GM23338 (cell line): ENCODE measurements around the gene TCN2. TPM values are rescaled to one million over a fixed set of nuclear protein-coding genes. Genes with fewer than 3 reads are reported as not detected.
A peak's percentile ranks its signal among the peaks of the same experiment; 100 is the strongest.

Source experiments
- ATAC-seq: fragments of 200-7000 bp; cut with Tn5 transposase; 3 replicates; pipeline ENCODE4 v1.9.1; 2020
- DNase-seq: peaks from one replicate; pipeline ENCODE4 v3.0.0-alpha.2; 2015; ENCODE audit warnings: low spot score
- H2AFZ ChIP-seq: fragments of 200-600 bp; sonication (generic); 2 replicates; pipeline ENCODE4 v1.8.0; 2016; ENCODE audit warnings: antibody characterized with exemption, mild to moderate bottlenecking, moderate library complexity
- H3F3A ChIP-seq: fragments of 200-600 bp; sonication (generic); replicated peaks from 2 replicates; pipeline ENCODE4 v1.8.0; 2017; ENCODE audit warnings: antibody characterized with exemption, mixed run types, low read depth
- H3K27ac ChIP-seq: fragments of 200-600 bp; sonication (generic); 2 replicates; pipeline ENCODE4 v1.6.1; 2016; ENCODE audit warnings: low read depth
- H3K27me3 ChIP-seq: fragments of 200-600 bp; sonication (generic); 2 replicates; pipeline ENCODE4 v1.8.0; 2016; ENCODE audit warnings: mild to moderate bottlenecking, mixed run types, moderate library complexity; ENCODE audit not compliant: insufficient read depth
- H3K36me3 ChIP-seq: fragments of 200-600 bp; sonication (generic); 2 replicates; pipeline ENCODE4 v1.8.0; 2016; ENCODE audit warnings: mild to moderate bottlenecking; ENCODE audit not compliant: insufficient read depth
- H3K4me1 ChIP-seq: fragments of 200-600 bp; sonication (generic); 2 replicates; pipeline ENCODE4 v1.8.0; 2016; ENCODE audit warnings: mild to moderate bottlenecking, moderate library complexity; ENCODE audit not compliant: insufficient read depth
- H3K4me2 ChIP-seq: fragments of 200-600 bp; sonication (generic); 2 replicates; pipeline ENCODE4 v1.7.1; 2017; ENCODE audit warnings: mixed run types
- H3K4me3 ChIP-seq: fragments of 200-600 bp; sonication (generic); 2 replicates; pipeline ENCODE4 v1.6.1; 2016; ENCODE audit warnings: mixed run types
- H3K79me2 ChIP-seq: fragments of 200-600 bp; sonication (generic); replicated peaks from 2 replicates; pipeline ENCODE4 v1.8.0; 2017; ENCODE audit warnings: mild to moderate bottlenecking; ENCODE audit not compliant: insufficient read depth
- H3K9me2 ChIP-seq: fragments of 200-600 bp; sonication (generic); 2 replicates; pipeline ENCODE4 v1.8.0; 2017; ENCODE audit not compliant: insufficient read depth
- H4K20me1 ChIP-seq: fragments of 200-600 bp; sonication (generic); replicated peaks from 2 replicates; pipeline ENCODE4 v1.8.0; 2017; ENCODE audit warnings: mild to moderate bottlenecking; ENCODE audit not compliant: insufficient read depth
- H3K27ac Mint-ChIP-seq: 2 replicates; pipeline ENCODE4 v1.8.0; 2020; ENCODE audit warnings: inconsistent platforms, mild to moderate bottlenecking, moderate library complexity, mixed read lengths
- H3K27me3 Mint-ChIP-seq: 3 replicates; pipeline ENCODE4 v1.8.0; 2022; ENCODE audit warnings: low read depth, mild to moderate bottlenecking, moderate library complexity, mixed read lengths, inconsistent platforms; ENCODE audit not compliant: insufficient read depth, poor library complexity
- H3K36me3 Mint-ChIP-seq: 3 replicates; pipeline ENCODE4 v1.8.0; 2021; ENCODE audit warnings: low read depth, mild to moderate bottlenecking, inconsistent platforms, moderate library complexity, mixed read lengths
- H3K4me1 Mint-ChIP-seq: 3 replicates; pipeline ENCODE4 v1.8.0; 2020; ENCODE audit warnings: mild to moderate bottlenecking, inconsistent platforms, mixed read lengths
- H3K4me3 Mint-ChIP-seq: 3 replicates; pipeline ENCODE4 v1.8.0; 2021; ENCODE audit warnings: moderate library complexity, mild to moderate bottlenecking, inconsistent platforms, mixed read lengths
- H3K9me3 Mint-ChIP-seq: 3 replicates; pipeline ENCODE4 v1.8.0; 2020; ENCODE audit warnings: moderate library complexity, mild to moderate bottlenecking, inconsistent platforms, mixed read lengths
- ZNF462 ChIP-seq: fragments of 250-450 bp; sonication (Bioruptor Pico); IDR thresholded peaks from 2 replicates; pipeline ENCODE4 v1.5.0; 2020; ENCODE audit warnings: mild to moderate bottlenecking, moderate library complexity
- polyA plus RNA-seq: library from polyadenylated mRNA; unstranded; fragments of >200 nt; fragmentation: Nextera tagmentation; extraction: Ambion mirVana; gene quantifications from 2 replicates; pipeline ENCODE4 v1.2.1, GENCODE V29; 2016
- total RNA-seq: library from RNA; depleted of rRNA; stranded (reverse); fragments of >200 nt; shearing (Covaris generic); gene quantifications from 2 replicates; pipeline ENCODE4 v1.2.3, GENCODE V29; 2014
- TF ChIP-seq, protein P1 (sequence below): IDR thresholded peaks from 2 replicates; pipeline ENCODE4 v1.6.1; 2016; ENCODE audit warnings: antibody characterized with exemption
- TF ChIP-seq, protein P2 (sequence below), 2 experiments: fragments of 200-600 bp in 1 of 2; sonication (generic) in 1 of 2; conservative IDR thresholded peaks; 2 replicates each; pipeline versions ENCODE4 v1.5.1 to v1.6.1; 2016 to 2017; ENCODE audit warnings: antibody characterized with exemption in 2 of 2, low read depth in 2 of 2, mild to moderate bottlenecking in 2 of 2, moderate library complexity in 1 of 2

Gene TCN2
- total and polyA plus RNA-seq, 2 experiments from 2014 or later = 12.9 to 38.1 TPM

DNA sequence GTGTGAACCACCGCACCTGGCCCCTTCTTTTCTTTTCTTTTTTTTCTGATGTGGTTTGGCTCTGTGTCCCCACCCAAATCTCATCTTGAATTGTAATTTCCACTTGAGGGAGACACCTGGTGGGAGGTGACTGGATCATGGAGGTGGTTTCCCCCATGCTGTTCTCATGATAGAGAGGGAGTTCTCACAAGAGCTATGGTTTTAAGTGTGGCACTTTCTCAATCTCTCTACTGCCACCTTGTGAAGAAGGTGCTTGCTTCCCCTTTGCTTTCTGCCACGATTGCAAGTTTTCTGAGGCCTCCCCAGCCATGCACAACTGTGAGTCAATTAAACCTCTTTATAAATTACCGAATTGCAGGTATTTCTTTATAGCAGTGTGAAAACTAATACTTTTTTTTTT, 4.9 kb upstream of the TCN2 start:
- H2AFZ ChIP-seq = no peak overlapping the region
- Mint-ChIP-seq H3K36me3 (no peaks in the 10 kb centered on the region; the same call in 2 of the 3 replicates), H3K4me1 (peaks cover 14% of the 10 kb centered on the region), H3K27me3 (peaks cover 9% of the 10 kb centered on the region), H3K9me3 (peaks cover 3% of the 10 kb centered on the region; the same call in 2 of the 3 replicates), H3K27ac (no peak overlapping the region), H3K4me3 (no peak overlapping the region)
- ATAC-seq (no peak; the same call in 2 of the 3 replicates), DNase-seq (peak; percentile 78)
- no peaks in the 10 kb centered on the region for H3K79me2 ChIP-seq
- H3F3A ChIP-seq = peaks cover 6% of the 10 kb centered on the region; the same call in 1 of the 2 replicates
- H3K4me2 ChIP-seq = no peak overlapping the region
- TF ChIP-seq ZNF462 (CRISPR knock-in tag) = no peak
- TF ChIP-seq, protein P1, sequence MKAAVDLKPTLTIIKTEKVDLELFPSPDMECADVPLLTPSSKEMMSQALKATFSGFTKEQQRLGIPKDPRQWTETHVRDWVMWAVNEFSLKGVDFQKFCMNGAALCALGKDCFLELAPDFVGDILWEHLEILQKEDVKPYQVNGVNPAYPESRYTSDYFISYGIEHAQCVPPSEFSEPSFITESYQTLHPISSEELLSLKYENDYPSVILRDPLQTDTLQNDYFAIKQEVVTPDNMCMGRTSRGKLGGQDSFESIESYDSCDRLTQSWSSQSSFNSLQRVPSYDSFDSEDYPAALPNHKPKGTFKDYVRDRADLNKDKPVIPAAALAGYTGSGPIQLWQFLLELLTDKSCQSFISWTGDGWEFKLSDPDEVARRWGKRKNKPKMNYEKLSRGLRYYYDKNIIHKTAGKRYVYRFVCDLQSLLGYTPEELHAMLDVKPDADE = no peak
- TF ChIP-seq, protein P2, sequence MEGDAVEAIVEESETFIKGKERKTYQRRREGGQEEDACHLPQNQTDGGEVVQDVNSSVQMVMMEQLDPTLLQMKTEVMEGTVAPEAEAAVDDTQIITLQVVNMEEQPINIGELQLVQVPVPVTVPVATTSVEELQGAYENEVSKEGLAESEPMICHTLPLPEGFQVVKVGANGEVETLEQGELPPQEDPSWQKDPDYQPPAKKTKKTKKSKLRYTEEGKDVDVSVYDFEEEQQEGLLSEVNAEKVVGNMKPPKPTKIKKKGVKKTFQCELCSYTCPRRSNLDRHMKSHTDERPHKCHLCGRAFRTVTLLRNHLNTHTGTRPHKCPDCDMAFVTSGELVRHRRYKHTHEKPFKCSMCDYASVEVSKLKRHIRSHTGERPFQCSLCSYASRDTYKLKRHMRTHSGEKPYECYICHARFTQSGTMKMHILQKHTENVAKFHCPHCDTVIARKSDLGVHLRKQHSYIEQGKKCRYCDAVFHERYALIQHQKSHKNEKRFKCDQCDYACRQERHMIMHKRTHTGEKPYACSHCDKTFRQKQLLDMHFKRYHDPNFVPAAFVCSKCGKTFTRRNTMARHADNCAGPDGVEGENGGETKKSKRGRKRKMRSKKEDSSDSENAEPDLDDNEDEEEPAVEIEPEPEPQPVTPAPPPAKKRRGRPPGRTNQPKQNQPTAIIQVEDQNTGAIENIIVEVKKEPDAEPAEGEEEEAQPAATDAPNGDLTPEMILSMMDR (conservative IDR thresholded peaks at IDR 0.05; ENCODE audit: low read depth in 2 of 2) = peak; percentile 61 to 68
- H3K9me2 ChIP-seq = no peaks in the 10 kb centered on the region
- H3K36me3 ChIP-seq = no peaks in the 10 kb centered on the region
- H3K4me1 ChIP-seq = peaks cover 13% of the 10 kb centered on the region
- no peak overlapping the region for H3K4me3 ChIP-seq
- no peak overlapping the region for H3K27ac ChIP-seq
- H4K20me1 ChIP-seq = no peaks in the 10 kb centered on the region
- no peaks in the 10 kb centered on the region for H3K27me3 ChIP-seq
